HG02588 (cell line): ENCODE measurements around the gene IRF1.
A peak's percentile ranks its signal among the peaks of the same experiment; 100 is the strongest.
"Not testable (repeated sequence)": the region's sequence is repeated elsewhere in the genome, so short reads cannot be mapped to it uniquely, and the experiment has no call there.

Experiments
- ATAC-seq: cut with Tn5 transposase; IDR thresholded peaks from one replicate; pipeline ENCODE4 v1.9.1; 2021; ENCODE audit warnings: mild to moderate bottlenecking, moderate library complexity; ENCODE audit not compliant: unreplicated experiment

Gene IRF1

GRCh38 chr5:132445640-132445923 is 45.0 kb downstream of the IRF1 start:
- ATAC-seq, result no peak

GRCh38 chr5:132444841-132445639 is 45.5 kb downstream of the IRF1 start:
- no peak for ATAC-seq

GRCh38 chr5:132444061-132444460 is 46.5 kb downstream of the IRF1 start:
- no peak for ATAC-seq

- no peak for ATAC-seq
These were observed 51.0 kb downstream of the IRF1 start for GRCh38 chr5:132439521-132440089.

GRCh38 chr5:132438917-132439316 is 51.7 kb downstream of the IRF1 start:
- no peak for ATAC-seq

- not testable (repeated sequence) for ATAC-seq
These were observed 52.3 kb downstream of the IRF1 start for GRCh38 chr5:132438267-132438645.

- peak; percentile 74 for ATAC-seq
These were observed 52.8 kb downstream of the IRF1 start for GRCh38 chr5:132437604-132438266.

GRCh38 chr5:132436936-132437335 is 53.6 kb downstream of the IRF1 start:
- no peak for ATAC-seq

GRCh38 chr5:132435886-132436285 is 54.7 kb downstream of the IRF1 start:
- no peak for ATAC-seq

- ATAC-seq, result no peak
These were observed 55.1 kb downstream of the IRF1 start for GRCh38 chr5:132435447-132435846.

GRCh38 chr5:132434416-132435286 is 55.9 kb downstream of the IRF1 start:
- ATAC-seq, result no peak

GRCh38 chr5:132433141-132433540 is 57.4 kb downstream of the IRF1 start:
- no peak for ATAC-seq

GRCh38 chr5:132431632-132432031 is 58.9 kb downstream of the IRF1 start:
- ATAC-seq, result no peak
